Testis (tissue), 2 donors: Measurements from ENCODE around the gene SOX18.

Source experiments
- CTCF ChIP-seq, 3 experiments: fragments of 450-650 bp in 2 of 3; fragments of 200-600 bp in 1 of 3; sonication (generic) in 1 of 3; IDR thresholded peaks; one replicate each; pipeline ENCODE4 v1.5.1; 2016 to 2019; ENCODE audit warnings: antibody characterized with exemption in 3 of 3, mild to moderate bottlenecking in 2 of 3, moderate library complexity in 1 of 3
- POLR2A ChIP-seq: fragments of 450-650 bp; IDR thresholded peaks from one replicate; pipeline ENCODE4 v1.6.1; 2017; ENCODE audit warnings: antibody characterized with exemption, mild to moderate bottlenecking, moderate library complexity

GRCh38 chr20:64010711-64011237, 38.7 kb downstream of the SOX18 start:
- TF ChIP-seq CTCF (IDR thresholded peaks at IDR 0.05): no peak
- no peak for TF ChIP-seq POLR2A
